H1 (cell line): Measurements from ENCODE around the gene C18orf63. TPM values are rescaled to one million over a fixed set of nuclear protein-coding genes. Genes with fewer than 3 reads are reported as not detected.

Experiments
- CTCF ChIA-PET: fragments of 300-600 bp; sonication (Branson Sonifier 250); formaldehyde crosslinking; loops from one replicate; lab custom pipeline; 2021; ENCODE audit not compliant: partially characterized antibody; lab: Charles Lee
- POLR2A ChIA-PET: fragments of 300-600 bp; sonication (Branson Sonifier 250); formaldehyde crosslinking; loops from one replicate; lab custom pipeline; 2021; ENCODE audit warnings: inconsistent platforms; ENCODE audit not compliant: partially characterized antibody; lab: Charles Lee
- DNase-seq, 2 experiments: peaks; one replicate each; pipeline versions ENCODE4 v3.0.0 to v3.0.0-alpha.2; 2010 to 2022; ENCODE audit warnings: low spot score in 2 of 2, low read depth in 1 of 2, mixed read lengths in 1 of 2
- FAIRE-seq: peaks from 2 replicates; lab custom pipeline; 2011; peaks lifted over from hg19 to GRCh38; lab: Jason Lieb, UNC
- H2AFZ ChIP-seq: 2 replicates; pipeline ENCODE4 v1.8.1; 2012; ENCODE audit warnings: low read length, inconsistent platforms
- H2AK5ac ChIP-seq: 2 replicates; pipeline ENCODE4 v1.6.1; 2013; ENCODE audit warnings: low read depth, low read length
- H2BK120ac ChIP-seq: replicated peaks from 2 replicates; pipeline ENCODE3; 2013; ENCODE audit warnings: low read depth, low read length, inconsistent platforms
- H2BK12ac ChIP-seq: 2 replicates; pipeline ENCODE4 v1.6.1; 2013; ENCODE audit warnings: low read depth, low read length
- H2BK15ac ChIP-seq: 2 replicates; pipeline ENCODE4 v1.6.1; 2013; ENCODE audit warnings: low read length
- H2BK20ac ChIP-seq: 2 replicates; pipeline ENCODE4 v1.6.1; 2013; ENCODE audit warnings: low read length
- H2BK5ac ChIP-seq: 2 replicates; pipeline ENCODE4 v1.6.1; 2013; ENCODE audit warnings: low read depth, low read length
- H3K14ac ChIP-seq: 2 replicates; pipeline ENCODE4 v1.6.1; 2013; ENCODE audit warnings: inconsistent platforms; ENCODE audit not compliant: insufficient read length
- H3K18ac ChIP-seq: 2 replicates; pipeline ENCODE4 v1.6.1; 2013; ENCODE audit warnings: low read length; ENCODE audit errors: extremely low read depth
- H3K23ac ChIP-seq: 2 replicates; pipeline ENCODE4 v1.6.1; 2013; ENCODE audit warnings: inconsistent platforms; ENCODE audit not compliant: insufficient read length
- H3K23me2 ChIP-seq: 2 replicates; pipeline ENCODE4 v1.6.1; 2013; ENCODE audit warnings: low read depth, low read length
- H3K27ac ChIP-seq: 2 replicates; pipeline ENCODE4 v1.6.1; 2011; ENCODE audit warnings: low read depth, low read length, inconsistent platforms
- H3K27me3 ChIP-seq, 4 experiments: replicated peaks in 1 of 4; 1 replicate in 1 of 4; 2 replicates in 3 of 4; pipeline versions ENCODE4 v1.6.1 to v1.8.1; 2011 to 2013; ENCODE audit warnings: low read length in 3 of 4, mild to moderate bottlenecking in 3 of 4, inconsistent platforms in 2 of 4, mixed read lengths in 2 of 4, moderate library complexity in 1 of 4; ENCODE audit not compliant: control insufficient read depth in 3 of 4, insufficient read depth in 3 of 4; ENCODE audit errors: extremely low read depth in 1 of 4
- H3K36me3 ChIP-seq, 4 experiments: 2 replicates each; pipeline versions ENCODE4 v1.6.1 to v1.8.1; 2011 to 2013; ENCODE audit warnings: mild to moderate bottlenecking in 4 of 4, low read length in 3 of 4, moderate library complexity in 2 of 4, control low read depth in 1 of 4, inconsistent platforms in 1 of 4; ENCODE audit not compliant: insufficient read depth in 4 of 4, control insufficient read depth in 2 of 4
- H3K4ac ChIP-seq: replicated peaks from 2 replicates; pipeline ENCODE3; 2013; ENCODE audit warnings: low read length, low read depth, mixed read lengths, inconsistent platforms; ENCODE audit not compliant: insufficient read length
- H3K4me1 ChIP-seq, 4 experiments: replicated peaks in 1 of 4; 1 replicate in 1 of 4; 2 replicates in 3 of 4; pipeline versions ENCODE4 v1.6.1 to v1.8.1; 2011 to 2013; ENCODE audit warnings: low read length in 3 of 4, inconsistent platforms in 2 of 4, mixed read lengths in 1 of 4; ENCODE audit not compliant: insufficient read depth in 4 of 4, control insufficient read depth in 3 of 4
- H3K4me2 ChIP-seq, 2 experiments: 2 replicates each; pipeline versions ENCODE4 v1.6.1 to v1.8.1; 2011 to 2013; ENCODE audit warnings: low read depth in 2 of 2, low read length in 2 of 2, control low read depth in 1 of 2, inconsistent platforms in 1 of 2, mild to moderate bottlenecking in 1 of 2; ENCODE audit not compliant: insufficient read depth in 1 of 2
- H3K4me3 ChIP-seq, 4 experiments: fragments of 200-600, 300-600 bp in 1 of 4; sonication (generic), shearing (Covaris generic), sonication (Bioruptor Twin) in 1 of 4; 2 replicates each; pipeline versions ENCODE4 v1.5.1 to v1.8.1; 2011 to 2016; ENCODE audit warnings: low read length in 4 of 4, low read depth in 3 of 4, control low read depth in 2 of 4, inconsistent platforms in 2 of 4, mild to moderate bottlenecking in 2 of 4, mixed read lengths in 1 of 4, moderate library complexity in 1 of 4; ENCODE audit not compliant: insufficient read depth in 2 of 4; ENCODE audit errors: extremely low read depth in 1 of 4
- H3K56ac ChIP-seq: replicated peaks from 2 replicates; pipeline ENCODE3; 2013; ENCODE audit warnings: low read depth, mild to moderate bottlenecking, mixed read lengths, low read length, inconsistent platforms; ENCODE audit not compliant: insufficient read length
- H3K79me1 ChIP-seq: 2 replicates; pipeline ENCODE4 v1.6.1; 2013; ENCODE audit warnings: low read depth, low read length, control low read depth
- H3K79me2 ChIP-seq, 2 experiments: 2 replicates each; pipeline versions ENCODE4 v1.6.1 to v1.8.1; 2012 to 2013; ENCODE audit warnings: low read length in 2 of 2, mild to moderate bottlenecking in 2 of 2, inconsistent platforms in 1 of 2; ENCODE audit not compliant: insufficient read depth in 2 of 2, control insufficient read depth in 1 of 2
- H3K9ac ChIP-seq, 4 experiments: replicated peaks in 1 of 4; 1 replicate in 1 of 4; 2 replicates in 3 of 4; pipeline versions ENCODE4 v1.6.1 to v1.8.1; 2011 to 2013; ENCODE audit warnings: low read depth in 3 of 4, low read length in 3 of 4, control low read depth in 2 of 4, mild to moderate bottlenecking in 2 of 4, moderate library complexity in 2 of 4, inconsistent platforms in 1 of 4; ENCODE audit errors: extremely low read depth in 1 of 4
- H3K9me3 ChIP-seq, 2 experiments: 2 replicates each; pipeline versions ENCODE4 v1.6.1 to v1.8.1; 2012 to 2013; ENCODE audit warnings: mild to moderate bottlenecking in 2 of 2, moderate library complexity in 2 of 2, control low read depth in 1 of 2, inconsistent platforms in 1 of 2, low read depth in 1 of 2, low read length in 1 of 2, mixed read lengths in 1 of 2; ENCODE audit not compliant: insufficient read depth in 2 of 2
- H4K20me1 ChIP-seq, 2 experiments: replicated peaks in 1 of 2; 2 replicates each; pipeline versions ENCODE3 to v1.8.1; 2011 to 2013; ENCODE audit warnings: inconsistent platforms in 2 of 2, low read length in 2 of 2, mild to moderate bottlenecking in 1 of 2; ENCODE audit not compliant: insufficient read depth in 2 of 2, control insufficient read depth in 1 of 2
- H4K5ac ChIP-seq: 2 replicates; pipeline ENCODE4 v1.6.1; 2013; ENCODE audit warnings: low read length, low read depth, mixed read lengths, inconsistent platforms; ENCODE audit not compliant: insufficient read length
- H4K8ac ChIP-seq: 2 replicates; pipeline ENCODE4 v1.8.0; 2013; ENCODE audit warnings: mild to moderate bottlenecking, moderate library complexity, low read length, inconsistent platforms; ENCODE audit not compliant: insufficient read depth; ENCODE audit errors: extremely low read depth
- H4K91ac ChIP-seq: replicated peaks from 2 replicates; pipeline ENCODE3; 2013; ENCODE audit warnings: low read length, mixed read lengths, inconsistent platforms; ENCODE audit not compliant: insufficient read length
- CBX8 ChIP-seq: fragments of 300-800, 300-1000 bp; sonication (generic); IDR thresholded peaks from 2 replicates; pipeline ENCODE4 v1.7.1; 2016; ENCODE audit warnings: low read depth, low read length, borderline replicate concordance
- E2F6 ChIP-seq: IDR thresholded peaks from 2 replicates; pipeline ENCODE4 v1.6.1; 2012; ENCODE audit warnings: inconsistent platforms
- FOSL1 ChIP-seq: IDR thresholded peaks from 2 replicates; pipeline ENCODE4 v1.6.1; 2011; ENCODE audit warnings: mild to moderate bottlenecking, low read depth, low read length, moderate library complexity; ENCODE audit not compliant: insufficient read depth
- JUN ChIP-seq: IDR thresholded peaks from 2 replicates; pipeline ENCODE4 v1.6.1; 2011; ENCODE audit warnings: low read depth, mild to moderate bottlenecking, improper control_type of control experiment, low read length
- JUND ChIP-seq: IDR thresholded peaks from 2 replicates; pipeline ENCODE4 v1.6.1; 2011; ENCODE audit warnings: mild to moderate bottlenecking, improper control_type of control experiment, low read length
- NANOG ChIP-seq: IDR thresholded peaks from 2 replicates; pipeline ENCODE4 v1.6.1; 2011; ENCODE audit warnings: low read length, low read depth, mild to moderate bottlenecking, inconsistent platforms; ENCODE audit not compliant: insufficient read depth, poor library complexity, severe bottlenecking
- RNF2 ChIP-seq: fragments of 200-900, 300-1000 bp; sonication (generic); IDR thresholded peaks from 2 replicates; pipeline ENCODE4 v1.7.1; 2016; ENCODE audit warnings: borderline replicate concordance, low read depth, mild to moderate bottlenecking, antibody characterized with exemption, low read length; ENCODE audit not compliant: poor library complexity, severe bottlenecking; ENCODE audit errors: missing control alignments
- SIRT6 ChIP-seq: IDR thresholded peaks from one replicate; pipeline ENCODE4 v1.7.1; 2012; ENCODE audit warnings: low read length, inconsistent platforms
- SP1 ChIP-seq: IDR thresholded peaks from 2 replicates; pipeline ENCODE4 v1.6.1; 2011; ENCODE audit warnings: low read depth, low read length
- SRF ChIP-seq: IDR thresholded peaks from 2 replicates; pipeline ENCODE4 v1.6.1; 2011; ENCODE audit warnings: mild to moderate bottlenecking, low read depth, low read length, moderate library complexity
- TAF1 ChIP-seq: IDR thresholded peaks from 2 replicates; pipeline ENCODE4 v1.6.1; 2011; ENCODE audit warnings: mild to moderate bottlenecking, low read depth, low read length
- USF2 ChIP-seq: IDR thresholded peaks from 2 replicates; pipeline ENCODE4 v1.6.1; 2011; ENCODE audit warnings: low read length, improper control_type of control experiment
- YY1 ChIP-seq: IDR thresholded peaks from 2 replicates; pipeline ENCODE4 v1.6.1; 2011; ENCODE audit warnings: low read depth, mild to moderate bottlenecking, low read length
- WGBS, 2 experiments: shearing (Covaris generic) in 1 of 2; methylation state at CpG; one replicate each; pipeline versions ENCODE4 v1.1.6 to v1.1.7; 2013 to 2015; ENCODE audit warnings: low lambda C conversion rate in 2 of 2, mixed read lengths in 2 of 2, inconsistent platforms in 1 of 2, low coverage in 1 of 2, missing lambda C conversion rate in 1 of 2; ENCODE audit not compliant: insufficient replicate concordance in 2 of 2, insufficient coverage in 1 of 2, insufficient read length in 1 of 2; ENCODE audit errors: extremely low coverage in 1 of 2, missing lambda C conversion rate in 1 of 2; 5-methylcytosine and 5-hydroxymethylcytosine counted together
- polyA plus RNA-seq, 7 experiments: library from polyadenylated mRNA; depleted of rRNA in 3 of 7; stranded (reverse) in 5 of 7; unstranded in 2 of 7; fragments of >200 nt in 5 of 7; fragments of 200-250 nt in 2 of 7; gene quantifications; 1 replicate in 5 of 7; 2 replicates in 1 of 7; 4 replicates in 1 of 7; pipeline versions ENCODE4 v1.2.1 to v1.2.3, GENCODE V29; 2011 to 2013; ENCODE audit warnings: missing spikeins in 2 of 7, mixed read lengths in 2 of 7
- total RNA-seq: library from RNA; stranded (reverse); fragmentation: NEBNext Ultra II Directional; extraction: Animal tissue kit (Norgen Biotek cat#: 25700); gene quantifications from 2 replicates; pipeline ENCODE4 v1.2.1, GENCODE V29; 2021

C18orf63 gene
- total and polyA plus RNA-seq, 2 of the 8 experiments (the other 6 are each of a cell fraction or from before 2014, with no cell fraction given) = not detected

- H2BK12ac ChIP-seq = no peak overlapping the region
- no peak overlapping the region for H2BK5ac ChIP-seq
- H4K5ac ChIP-seq = no peak overlapping the region
- H4K8ac ChIP-seq = no peak overlapping the region
- no peak for FAIRE-seq
- H4K20me1 ChIP-seq = no peaks in the 10 kb centered on the region
- no peak overlapping the region for H3K4me2 ChIP-seq
- no peak overlapping the region for H2BK15ac ChIP-seq
- ChIA-PET POLR2A (no interaction called here), CTCF (interaction anchor here (1.0 kb wide), 1 partner anchor 52 kb away, joined by 4 read pairs; no protein-coding TSS in a partner anchor)
- no peak overlapping the region for H2AK5ac ChIP-seq
- DNase-seq = no peak
- H3K27me3 ChIP-seq = no peaks in the 10 kb centered on the region
- no peak overlapping the region for H3K27ac ChIP-seq
- H3K23ac ChIP-seq = no peak overlapping the region
- H3K56ac ChIP-seq = no peak overlapping the region
- H3K79me2 ChIP-seq = no peaks in the 10 kb centered on the region
- H2BK120ac ChIP-seq = no peak overlapping the region
- no peak overlapping the region for H4K91ac ChIP-seq
- no peak overlapping the region for H3K4me3 ChIP-seq
- H3K14ac ChIP-seq = no peak overlapping the region
- no peak overlapping the region for H3K4ac ChIP-seq
- H3K79me1 ChIP-seq = no peaks in the 10 kb centered on the region
- no peaks in the 10 kb centered on the region for H3K9me3 ChIP-seq
- peaks cover 0 to 10% (median 5%) of the 10 kb centered on the region in 4 experiments; a peak in 6 of 7 replicates for H3K4me1 ChIP-seq
- H3K23me2 ChIP-seq = no peaks in the 10 kb centered on the region
- no peak overlapping the region for H3K18ac ChIP-seq
- WGBS, 2 experiments = 84 to 100% methylated on average over 1 to 2 of the region's 2 CpGs
- H3K9ac ChIP-seq = no peak overlapping the region
- H3K36me3 ChIP-seq = no peaks in the 10 kb centered on the region
- no peak overlapping the region for H2AFZ ChIP-seq
- H2BK20ac ChIP-seq = no peak overlapping the region
- TF ChIP-seq CBX8 (no peak), FOSL1 (no peak), SP1 (no peak), TAF1 (no peak), SRF (no peak), JUND (no peak), SIRT6 (no peak), E2F6 (no peak), JUN (no peak), YY1 (no peak), RNF2 (no peak), USF2 (no peak), NANOG (no peak)
These were observed 92.2 kb downstream of the C18orf63 start for GRCh38 chr18:74407888-74408287.
